Transverse colon (tissue), 4 donors: ENCODE measurements around the gene LLPH.

Source experiments
- POLR2A ChIP-seq: fragments of 450-650 bp; IDR thresholded peaks from one replicate; pipeline ENCODE4 v1.6.1; 2016; ENCODE audit warnings: antibody characterized with exemption, mild to moderate bottlenecking, moderate library complexity
- POLR2AphosphoS5 ChIP-seq, 3 donors: sonication (generic); formaldehyde crosslinking; IDR thresholded peaks; one replicate each; pipeline ENCODE4 v1.6.1; 2016; ENCODE audit warnings: antibody characterized with exemption in 3 of 3
- TF ChIP-seq, protein P1 (sequence below), 5 experiments: fragments of 200-600 bp in 3 of 5; fragments of 450-650 bp in 2 of 5; sonication (generic) in 3 of 5; IDR thresholded peaks; 1 replicate in 2 of 5; 2 replicates in 3 of 5; pipeline ENCODE4 v1.5.1; 2016 to 2017; ENCODE audit warnings: antibody characterized with exemption in 5 of 5, inconsistent platforms in 3 of 5, mild to moderate bottlenecking in 2 of 5, moderate library complexity in 1 of 5

DNA sequence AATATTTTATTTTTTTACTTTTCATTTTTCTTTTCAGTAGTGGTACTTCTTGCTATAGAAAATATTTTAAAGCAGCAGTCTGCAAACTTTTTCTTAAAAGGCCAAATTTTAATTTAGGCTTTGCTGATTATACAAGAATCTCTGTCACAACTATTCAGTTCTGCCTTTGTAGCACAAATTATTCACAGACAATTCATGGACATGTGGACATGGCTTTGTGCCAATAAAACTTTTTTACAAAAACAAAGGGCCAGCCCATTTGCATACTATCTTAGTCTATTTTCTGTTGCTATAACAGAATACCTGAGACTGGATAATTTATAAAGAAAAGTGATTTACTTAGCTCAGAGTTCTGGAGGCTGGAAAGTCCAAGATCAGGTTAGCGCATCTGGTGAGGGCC lies 17.1 kb downstream of the LLPH start:
- no peak for TF ChIP-seq POLR2A
- TF ChIP-seq, protein P1, sequence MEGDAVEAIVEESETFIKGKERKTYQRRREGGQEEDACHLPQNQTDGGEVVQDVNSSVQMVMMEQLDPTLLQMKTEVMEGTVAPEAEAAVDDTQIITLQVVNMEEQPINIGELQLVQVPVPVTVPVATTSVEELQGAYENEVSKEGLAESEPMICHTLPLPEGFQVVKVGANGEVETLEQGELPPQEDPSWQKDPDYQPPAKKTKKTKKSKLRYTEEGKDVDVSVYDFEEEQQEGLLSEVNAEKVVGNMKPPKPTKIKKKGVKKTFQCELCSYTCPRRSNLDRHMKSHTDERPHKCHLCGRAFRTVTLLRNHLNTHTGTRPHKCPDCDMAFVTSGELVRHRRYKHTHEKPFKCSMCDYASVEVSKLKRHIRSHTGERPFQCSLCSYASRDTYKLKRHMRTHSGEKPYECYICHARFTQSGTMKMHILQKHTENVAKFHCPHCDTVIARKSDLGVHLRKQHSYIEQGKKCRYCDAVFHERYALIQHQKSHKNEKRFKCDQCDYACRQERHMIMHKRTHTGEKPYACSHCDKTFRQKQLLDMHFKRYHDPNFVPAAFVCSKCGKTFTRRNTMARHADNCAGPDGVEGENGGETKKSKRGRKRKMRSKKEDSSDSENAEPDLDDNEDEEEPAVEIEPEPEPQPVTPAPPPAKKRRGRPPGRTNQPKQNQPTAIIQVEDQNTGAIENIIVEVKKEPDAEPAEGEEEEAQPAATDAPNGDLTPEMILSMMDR (IDR thresholded peaks at IDR 0.05) = no peak
- no peak for TF ChIP-seq POLR2AphosphoS5 (IDR thresholded peaks at IDR 0.05)
